NCI-H1092 (cell line): Measurements from ENCODE around the gene MAP10.

ENCODE experiments used
- DNase-seq: peaks from one replicate; lab custom pipeline; 2025; lab: John Stamatoyannopoulos, UW

MAP10 gene

GRCh38 chr1:232797856-232798510 lies 7.2 kb upstream of the MAP10 start:
- no peak for DNase-seq

- DNase-seq: no peak
These were observed 6.3 kb upstream of the MAP10 start for GRCh38 chr1:232798920-232799319.

GRCh38 chr1:232806186-232806510 lies 932 bp downstream of the MAP10 start:
- DNase-seq: no peak

- DNase-seq: no peak
These were observed 5.6 kb downstream of the MAP10 start for GRCh38 chr1:232810856-232811255.

- DNase-seq: no peak
These were observed 7.3 kb downstream of the MAP10 start for GRCh38 chr1:232812560-232812959.

- no peak for DNase-seq
These were observed 7.9 kb downstream of the MAP10 start for GRCh38 chr1:232813097-232813496.

GRCh38 chr1:232813760-232814159 lies 8.5 kb downstream of the MAP10 start:
- no peak for DNase-seq

- DNase-seq: no peak
These were observed 11.1 kb downstream of the MAP10 start for GRCh38 chr1:232816324-232816723.

- DNase-seq: no peak
These were observed 12.8 kb downstream of the MAP10 start for GRCh38 chr1:232818040-232818439.

GRCh38 chr1:232820431-232820830 lies 15.2 kb downstream of the MAP10 start:
- DNase-seq: no peak

- DNase-seq: no peak
These were observed 17.3 kb downstream of the MAP10 start for GRCh38 chr1:232822530-232822929.

- no peak for DNase-seq
These were observed 21.1 kb downstream of the MAP10 start for GRCh38 chr1:232826318-232826717.

GRCh38 chr1:232830661-232831060 lies 25.4 kb downstream of the MAP10 start:
- no peak for DNase-seq

- no peak for DNase-seq
These were observed 26.7 kb downstream of the MAP10 start for GRCh38 chr1:232831895-232832294.

GRCh38 chr1:232834066-232834465 lies 28.9 kb downstream of the MAP10 start:
- DNase-seq: no peak

GRCh38 chr1:232835166-232835565 lies 29.9 kb downstream of the MAP10 start:
- DNase-seq: no peak

- DNase-seq: no peak
These were observed 31.9 kb downstream of the MAP10 start for GRCh38 chr1:232837087-232837486.

GRCh38 chr1:232841823-232842565 lies 36.8 kb downstream of the MAP10 start:
- DNase-seq: no peak

GRCh38 chr1:232844791-232845190 lies 39.6 kb downstream of the MAP10 start:
- no peak for DNase-seq

- DNase-seq: no peak
These were observed 40.3 kb downstream of the MAP10 start for GRCh38 chr1:232845406-232845955.

GRCh38 chr1:232851532-232851931 lies 46.3 kb downstream of the MAP10 start:
- no peak for DNase-seq

- no peak for DNase-seq
These were observed 49.0 kb downstream of the MAP10 start for GRCh38 chr1:232853994-232854797.

GRCh38 chr1:232854798-232855159 lies 49.6 kb downstream of the MAP10 start:
- DNase-seq: no peak
